A549 (cell line): ENCODE measurements around the gene TCAP. TPM values are rescaled to one million over a fixed set of nuclear protein-coding genes. Genes with fewer than 3 reads are reported as not detected.
A peak's percentile ranks its signal among the peaks of the same experiment; 100 is the strongest.

Experiments used
- ATAC-seq, 2 experiments: fragments of 200-7000 bp in 1 of 2; fragments of >200 bp in 1 of 2; cut with Nextera tagmentation in 1 of 2; cut with Tn5 transposase in 1 of 2; 3 replicates each; pipeline versions ENCODE4 v1.8.0 to v1.9.1; 2018 to 2020; ENCODE audit warnings: mild to moderate bottlenecking in 1 of 2, moderate library complexity in 1 of 2
- CTCF ChIA-PET: fragments of 300-600 bp; sonication (Branson Sonifier 250); formaldehyde crosslinking; extraction: SDS; loops from one replicate; lab custom pipeline; 2021; ENCODE audit warnings: antibody characterized with exemption, inconsistent platforms; lab: Yijun Ruan, JAX
- POLR2A ChIA-PET: fragments of 350-600 bp; formaldehyde crosslinking; extraction: SDS; loops from one replicate; lab custom pipeline; 2021; ENCODE audit warnings: antibody characterized with exemption, inconsistent platforms; lab: Yijun Ruan, JAX
- DNase-seq, 2 experiments: peaks; one replicate each; pipeline versions ENCODE4 v3.0.0 to v3.0.0-alpha.2; 2011 to 2016; ENCODE audit warnings: low read depth in 1 of 2, low spot score in 1 of 2
- FAIRE-seq: peaks from 2 replicates; lab custom pipeline; 2011; peaks lifted over from hg19 to GRCh38; lab: Jason Lieb, UNC
- H3K27ac ChIP-seq, 2 experiments: fragments of >200 bp; sonication (Bioruptor Twin); formaldehyde crosslinking; 3 replicates each; pipeline ENCODE4 v1.5.1; 2016 to 2017
- H3K4me1 ChIP-seq: fragments of >200 bp; sonication (Bioruptor Twin); formaldehyde crosslinking; 3 replicates; pipeline ENCODE4 v1.6.1; 2016
- H3K4me2 ChIP-seq: fragments of >200 bp; sonication (Bioruptor Twin); formaldehyde crosslinking; 3 replicates; pipeline ENCODE4 v1.6.1; 2016
- H3K4me3 ChIP-seq: fragments of >200 bp; sonication (Bioruptor Twin); formaldehyde crosslinking; 3 replicates; pipeline ENCODE4 v1.5.1; 2016
- H3K9me3 ChIP-seq: fragments of >200 bp; sonication (Bioruptor Twin); formaldehyde crosslinking; 3 replicates; pipeline ENCODE4 v1.6.1; 2016
- ATOH8 ChIP-seq: fragments of 250-450 bp; sonication (Bioruptor Pico); IDR thresholded peaks from 2 replicates; pipeline ENCODE4 v1.5.0; 2020; ENCODE audit warnings: low read depth, mild to moderate bottlenecking, moderate library complexity
- CEBPB ChIP-seq, 2 experiments: fragments of >200 bp in 1 of 2; sonication (Bioruptor Twin) in 1 of 2; formaldehyde crosslinking in 1 of 2; IDR thresholded peaks; 2 replicates each; pipeline ENCODE4 v1.6.1; 2012 to 2016
- CHD4 ChIP-seq: fragments of 200-600 bp; sonication (generic); IDR thresholded peaks from 2 replicates; pipeline ENCODE4 v1.6.1; 2016; ENCODE audit warnings: antibody characterized with exemption, mild to moderate bottlenecking, borderline replicate concordance
- E2F6 ChIP-seq: IDR thresholded peaks from 2 replicates; pipeline ENCODE4 v1.6.1; 2012; ENCODE audit warnings: low read depth, borderline replicate concordance
- ESRRA ChIP-seq: fragments of 150-350 bp; IDR thresholded peaks from 2 replicates; pipeline ENCODE4 v1.6.1; 2014; ENCODE audit warnings: mild to moderate bottlenecking, low read length, borderline replicate concordance
- FOSL2 ChIP-seq, 2 experiments: fragments of 450-650 bp in 1 of 2; fragments of >200 bp in 1 of 2; sonication (Bioruptor Twin) in 1 of 2; formaldehyde crosslinking; IDR thresholded peaks; 2 replicates each; pipeline versions ENCODE4 v1.5.0 to v1.6.1; 2016 to 2020; ENCODE audit warnings: mild to moderate bottlenecking in 1 of 2, moderate library complexity in 1 of 2
- HDAC2 ChIP-seq: fragments of 200-600 bp; sonication (generic); IDR thresholded peaks from 2 replicates; pipeline ENCODE4 v1.6.1; 2016
- HOXB13 ChIP-seq: fragments of 250-450 bp; sonication (Bioruptor Pico); IDR thresholded peaks from 2 replicates; pipeline ENCODE4 v1.5.0; 2020; ENCODE audit warnings: low read depth, mild to moderate bottlenecking, moderate library complexity
- JUN ChIP-seq, 2 experiments: fragments of >200 bp; sonication (Bioruptor Twin); formaldehyde crosslinking; IDR thresholded peaks; 2 replicates in 1 of 2; 3 replicates in 1 of 2; pipeline ENCODE4 v1.6.1; 2016 to 2017
- MAX ChIP-seq: IDR thresholded peaks from 2 replicates; pipeline ENCODE4 v1.6.1; 2012
- MAZ ChIP-seq: fragments of 150-350 bp; IDR thresholded peaks from 2 replicates; pipeline ENCODE4 v1.6.1; 2014; ENCODE audit warnings: antibody characterized with exemption, low read depth, low read length, borderline replicate concordance
- PHF8 ChIP-seq: fragments of 200-600 bp; sonication (generic); IDR thresholded peaks from 2 replicates; pipeline ENCODE4 v1.6.1; 2016; ENCODE audit warnings: low read depth, mild to moderate bottlenecking, antibody characterized with exemption, moderate library complexity, borderline replicate concordance
- POLR2AphosphoS2 ChIP-seq: conservative IDR thresholded peaks from 2 replicates; pipeline ENCODE4 v1.6.1; 2012; ENCODE audit warnings: low read length, improper control_type of control experiment, inconsistent platforms
- RAD21 ChIP-seq, 2 experiments: fragments of >200 bp in 1 of 2; sonication (Bioruptor Twin) in 1 of 2; formaldehyde crosslinking in 1 of 2; IDR thresholded peaks in 1 of 2; conservative IDR thresholded peaks in 1 of 2; 2 replicates in 1 of 2; 3 replicates in 1 of 2; pipeline ENCODE4 v1.6.1; 2012 to 2018; ENCODE audit warnings: inconsistent platforms in 1 of 2
- RARB ChIP-seq: fragments of 250-450 bp; sonication (Bioruptor Pico); IDR thresholded peaks from 2 replicates; pipeline ENCODE4 v1.8.0; 2021; ENCODE audit warnings: mild to moderate bottlenecking, moderate library complexity
- RCOR1 ChIP-seq: fragments of 150-350 bp; IDR thresholded peaks from 2 replicates; pipeline ENCODE4 v1.6.1; 2014; ENCODE audit warnings: antibody characterized with exemption, low read length, low read depth
- REST ChIP-seq: fragments of 200-600 bp; sonication (generic); IDR thresholded peaks from 2 replicates; pipeline ENCODE4 v1.6.1; 2016; ENCODE audit warnings: antibody characterized with exemption, mild to moderate bottlenecking, moderate library complexity
- RFX5 ChIP-seq: fragments of 450-650 bp; IDR thresholded peaks from 2 replicates; pipeline ENCODE4 v1.7.1; 2014; ENCODE audit warnings: antibody characterized with exemption, mild to moderate bottlenecking, moderate library complexity
- SREBF2 ChIP-seq: fragments of 450-650 bp; IDR thresholded peaks from 2 replicates; pipeline ENCODE4 v1.6.1; 2014; ENCODE audit warnings: mild to moderate bottlenecking, moderate library complexity
- ZNF302 ChIP-seq: fragments of 250-450 bp; sonication (Bioruptor Pico); IDR thresholded peaks from 2 replicates; pipeline ENCODE4 v1.9.0; 2021; ENCODE audit warnings: inconsistent platforms, mild to moderate bottlenecking, moderate library complexity
- ZSCAN20 ChIP-seq: fragments of 250-450 bp; sonication (Bioruptor Pico); IDR thresholded peaks from 2 replicates; pipeline ENCODE4 v1.8.0; 2022; ENCODE audit warnings: mild to moderate bottlenecking, moderate library complexity
- WGBS: methylation state at CpG from one replicate; pipeline ENCODE4 v1.1.6; 2017; ENCODE audit errors: missing lambda C conversion rate; 5-methylcytosine and 5-hydroxymethylcytosine counted together
- polyA plus RNA-seq, 4 experiments: library from polyadenylated mRNA; depleted of rRNA in 3 of 4; stranded (reverse); fragments of >200 nt; fragmentation: RNase III in 1 of 4; extraction: RNeasy Plus Mini Kit Qiagen cat#74134 plus additional on column Dnase treatment in 1 of 4; gene quantifications; 2 replicates in 3 of 4; 3 replicates in 1 of 4; pipeline ENCODE4 v1.2.3, GENCODE V29; 2011 to 2017
- TF ChIP-seq, protein P1 (sequence below): fragments of 150-350 bp; IDR thresholded peaks from 2 replicates; pipeline ENCODE4 v1.6.1; 2014; ENCODE audit warnings: low read depth, mild to moderate bottlenecking, low read length
- TF ChIP-seq, protein P2 (sequence below): fragments of >200 bp; sonication (Bioruptor Twin); formaldehyde crosslinking; IDR thresholded peaks from 3 replicates; pipeline ENCODE4 v1.5.1; 2016
- TF ChIP-seq, protein P3 (sequence below): fragments of >200 bp; sonication (Bioruptor Twin); formaldehyde crosslinking; IDR thresholded peaks from 2 replicates; pipeline ENCODE4 v1.6.1; 2016

The TCAP gene
- polyA plus RNA-seq, 2 of the 4 experiments (the other 2 are of a cell fraction) = 0.41 to 1.2 TPM

- ATAC-seq (no peak), FAIRE-seq (no peak), DNase-seq (no peak)
- Histone ChIP-seq H3K27ac (no peak overlapping the region), H3K4me2 (peak overlapping the region; percentile 92), H3K4me1 (peaks cover 35% of the 10 kb centered on the region), H3K4me3 (peak overlapping the region; percentile 82; the same call in 1 of the 3 replicates), H3K9me3 (no peaks in the 10 kb centered on the region)
- WGBS = 95% methylated on average over 7 of the region's 7 CpGs
- TF ChIP-seq HDAC2 (no peak), ZSCAN20 (CRISPR knock-in tag) (no peak), ATOH8 (CRISPR knock-in tag) (no peak), CEBPB (IDR thresholded peaks at IDR 0.05) (no peak), HOXB13 (no peak), REST (no peak), ESRRA (no peak), SREBF2 (no peak), RFX5 (no peak), FOSL2 (IDR thresholded peaks at IDR 0.05) (no peak), FOSL2 (CRISPR knock-in tag; IDR thresholded peaks at IDR 0.05) (no peak), CHD4 (no peak), MAX (no peak), PHF8 (no peak), RCOR1 (no peak), POLR2AphosphoS2 (no peak), ZNF302 (CRISPR knock-in tag) (no peak)
- TF ChIP-seq, protein P1, sequence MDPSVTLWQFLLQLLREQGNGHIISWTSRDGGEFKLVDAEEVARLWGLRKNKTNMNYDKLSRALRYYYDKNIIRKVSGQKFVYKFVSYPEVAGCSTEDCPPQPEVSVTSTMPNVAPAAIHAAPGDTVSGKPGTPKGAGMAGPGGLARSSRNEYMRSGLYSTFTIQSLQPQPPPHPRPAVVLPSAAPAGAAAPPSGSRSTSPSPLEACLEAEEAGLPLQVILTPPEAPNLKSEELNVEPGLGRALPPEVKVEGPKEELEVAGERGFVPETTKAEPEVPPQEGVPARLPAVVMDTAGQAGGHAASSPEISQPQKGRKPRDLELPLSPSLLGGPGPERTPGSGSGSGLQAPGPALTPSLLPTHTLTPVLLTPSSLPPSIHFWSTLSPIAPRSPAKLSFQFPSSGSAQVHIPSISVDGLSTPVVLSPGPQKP = no peak
- TF ChIP-seq, protein P2, sequence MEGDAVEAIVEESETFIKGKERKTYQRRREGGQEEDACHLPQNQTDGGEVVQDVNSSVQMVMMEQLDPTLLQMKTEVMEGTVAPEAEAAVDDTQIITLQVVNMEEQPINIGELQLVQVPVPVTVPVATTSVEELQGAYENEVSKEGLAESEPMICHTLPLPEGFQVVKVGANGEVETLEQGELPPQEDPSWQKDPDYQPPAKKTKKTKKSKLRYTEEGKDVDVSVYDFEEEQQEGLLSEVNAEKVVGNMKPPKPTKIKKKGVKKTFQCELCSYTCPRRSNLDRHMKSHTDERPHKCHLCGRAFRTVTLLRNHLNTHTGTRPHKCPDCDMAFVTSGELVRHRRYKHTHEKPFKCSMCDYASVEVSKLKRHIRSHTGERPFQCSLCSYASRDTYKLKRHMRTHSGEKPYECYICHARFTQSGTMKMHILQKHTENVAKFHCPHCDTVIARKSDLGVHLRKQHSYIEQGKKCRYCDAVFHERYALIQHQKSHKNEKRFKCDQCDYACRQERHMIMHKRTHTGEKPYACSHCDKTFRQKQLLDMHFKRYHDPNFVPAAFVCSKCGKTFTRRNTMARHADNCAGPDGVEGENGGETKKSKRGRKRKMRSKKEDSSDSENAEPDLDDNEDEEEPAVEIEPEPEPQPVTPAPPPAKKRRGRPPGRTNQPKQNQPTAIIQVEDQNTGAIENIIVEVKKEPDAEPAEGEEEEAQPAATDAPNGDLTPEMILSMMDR = no peak
- POLR2A ChIA-PET = interaction anchor here (1.1 kb wide), 1 partner anchor 15 kb away, joined by 3 read pairs; no protein-coding TSS in a partner anchor
- CTCF ChIA-PET = interaction anchor here (1.0 to 58.8 kb wide), 4 partner anchors 4 to 94 kb away, joined by 4 to 1581 read pairs (median 1486); partner anchors contain the start of genes ERBB2, NEUROD2, PGAP3 and PNMT
These were observed 26.8 kb upstream of the TCAP start for GRCh38 chr17:39638317-39638716.

GRCh38 chr17:39639043-39639442 lies 26.1 kb upstream of the TCAP start:
- ChIA-PET CTCF (interaction anchor here (1.2 to 58.8 kb wide), 5 partner anchors 4 to 114 kb away, joined by 5 to 1581 read pairs (median 1391); partner anchors contain the start of genes ERBB2, NEUROD2, PGAP3 and PNMT), POLR2A (no interaction called here)
- Histone ChIP-seq H3K4me2 (peak overlapping the region; percentile 92; the same call in 1 of the 3 replicates), H3K27ac (no peak overlapping the region), H3K4me1 (peaks cover 37% of the 10 kb centered on the region), H3K4me3 (no peak overlapping the region), H3K9me3 (no peaks in the 10 kb centered on the region)
- WGBS = 87% methylated on average over 2 of the region's 2 CpGs
- ATAC-seq (no peak), FAIRE-seq (no peak), DNase-seq (no peak)
- no peak for TF ChIP-seq RARB (CRISPR knock-in tag)
- TF ChIP-seq E2F6 = no peak
- TF ChIP-seq, protein P3, sequence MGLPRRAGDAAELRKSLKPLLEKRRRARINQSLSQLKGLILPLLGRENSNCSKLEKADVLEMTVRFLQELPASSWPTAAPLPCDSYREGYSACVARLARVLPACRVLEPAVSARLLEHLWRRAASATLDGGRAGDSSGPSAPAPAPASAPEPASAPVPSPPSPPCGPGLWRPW = no peak
- TF ChIP-seq MAZ = no peak
- no peak for TF ChIP-seq PHF8
- TF ChIP-seq REST = no peak
- no peak for TF ChIP-seq RAD21 (conservative IDR thresholded peaks at IDR 0.05 in 1 of 2, IDR thresholded peaks at IDR 0.05 in 1 of 2)
- no peak for TF ChIP-seq JUN (IDR thresholded peaks at IDR 0.05)
